NOMO-1 treated with DMSO at 0.1 percent for 48 hours (cell line): ENCODE results near the gene TAS1R1.

ENCODE experiments used
- DNase-seq: peaks from one replicate; lab custom pipeline; 2025; ENCODE audit not compliant: unreplicated experiment; lab: John Stamatoyannopoulos, UW

The TAS1R1 gene

DNA sequence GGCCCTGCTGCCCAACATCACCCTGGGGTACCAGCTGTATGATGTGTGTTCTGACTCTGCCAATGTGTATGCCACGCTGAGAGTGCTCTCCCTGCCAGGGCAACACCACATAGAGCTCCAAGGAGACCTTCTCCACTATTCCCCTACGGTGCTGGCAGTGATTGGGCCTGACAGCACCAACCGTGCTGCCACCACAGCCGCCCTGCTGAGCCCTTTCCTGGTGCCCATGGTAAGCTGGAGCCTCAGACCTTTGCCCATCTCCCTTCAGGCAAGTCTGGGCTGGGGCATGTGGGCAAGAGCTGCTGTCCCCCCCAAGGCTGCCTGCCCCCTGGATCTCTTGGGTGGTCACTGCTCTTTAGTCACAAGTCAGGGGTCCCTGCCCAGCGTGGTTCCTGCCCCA, 15.9 kb downstream of the TAS1R1 start:
- no peak for DNase-seq

DNA sequence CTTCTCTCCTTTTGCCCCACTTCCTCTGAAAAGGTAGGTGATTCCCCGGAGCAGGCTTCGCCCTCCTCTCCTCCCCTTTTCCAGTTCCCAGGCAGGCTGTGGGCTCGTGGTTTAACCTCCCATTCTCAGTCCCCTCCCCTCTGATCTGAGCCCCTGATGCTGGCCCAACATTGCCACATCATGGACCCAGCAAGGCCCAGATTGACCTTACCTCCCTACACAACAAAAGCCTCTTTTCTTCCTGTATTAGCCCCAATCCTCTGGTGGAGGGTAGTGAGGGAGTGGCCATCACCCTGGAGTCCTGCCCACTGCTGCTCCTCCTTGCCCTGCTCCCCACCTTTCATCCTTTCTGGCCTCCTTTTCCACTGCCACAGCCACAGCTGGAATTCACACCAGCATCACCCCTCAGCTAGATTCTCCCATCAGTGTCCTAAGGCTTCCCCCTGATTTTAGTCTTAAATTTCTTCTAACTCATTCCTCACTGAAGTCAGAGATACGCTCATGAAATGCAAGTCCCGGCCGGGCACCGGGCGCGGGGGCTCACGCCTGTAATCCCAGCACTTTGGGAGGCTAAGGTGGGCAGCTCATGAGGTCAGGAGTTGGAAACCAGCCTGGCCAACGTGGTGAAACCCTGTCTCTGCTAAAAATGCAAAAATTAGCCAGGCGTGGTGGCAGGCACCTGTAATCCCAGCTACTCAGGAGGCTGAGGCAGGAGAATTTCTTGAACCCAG, 17.7 kb downstream of the TAS1R1 start:
- DNase-seq: no peak

DNA sequence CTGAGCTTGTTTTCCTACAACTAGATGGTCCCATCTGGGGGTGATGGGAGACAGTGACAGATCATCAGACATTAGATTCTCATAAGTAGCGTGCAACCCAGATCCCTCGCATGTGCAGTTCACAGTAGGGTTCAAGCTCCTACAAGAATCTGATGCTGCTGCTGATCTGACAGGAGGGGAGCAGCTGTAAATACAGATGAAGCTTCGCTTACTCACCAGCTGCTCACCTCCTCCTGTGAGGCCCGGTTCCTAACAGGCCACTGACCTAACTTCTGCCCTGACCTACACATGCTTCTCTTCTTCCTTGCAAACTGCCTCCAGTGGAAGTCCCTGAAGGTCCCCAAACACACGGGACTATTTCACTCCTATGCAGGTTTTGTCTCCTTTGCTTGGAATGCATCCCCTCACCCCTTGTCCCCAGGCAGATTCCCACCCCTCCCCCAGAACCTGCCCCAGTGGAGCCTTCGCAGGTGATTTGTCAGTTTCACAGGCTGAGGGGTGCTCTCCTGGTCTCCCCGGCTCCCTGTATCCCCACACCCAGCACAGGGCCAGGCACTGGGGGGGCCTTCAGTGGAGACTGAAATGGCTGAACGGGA, 19.0 kb downstream of the TAS1R1 start:
- DNase-seq: no peak

DNA sequence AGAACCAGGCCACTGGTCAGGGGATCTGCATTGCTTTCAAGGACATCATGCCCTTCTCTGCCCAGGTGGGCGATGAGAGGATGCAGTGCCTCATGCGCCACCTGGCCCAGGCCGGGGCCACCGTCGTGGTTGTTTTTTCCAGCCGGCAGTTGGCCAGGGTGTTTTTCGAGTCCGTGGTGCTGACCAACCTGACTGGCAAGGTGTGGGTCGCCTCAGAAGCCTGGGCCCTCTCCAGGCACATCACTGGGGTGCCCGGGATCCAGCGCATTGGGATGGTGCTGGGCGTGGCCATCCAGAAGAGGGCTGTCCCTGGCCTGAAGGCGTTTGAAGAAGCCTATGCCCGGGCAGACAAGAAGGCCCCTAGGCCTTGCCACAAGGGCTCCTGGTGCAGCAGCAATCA, 19.7 kb downstream of the TAS1R1 start:
- DNase-seq: no peak

DNA sequence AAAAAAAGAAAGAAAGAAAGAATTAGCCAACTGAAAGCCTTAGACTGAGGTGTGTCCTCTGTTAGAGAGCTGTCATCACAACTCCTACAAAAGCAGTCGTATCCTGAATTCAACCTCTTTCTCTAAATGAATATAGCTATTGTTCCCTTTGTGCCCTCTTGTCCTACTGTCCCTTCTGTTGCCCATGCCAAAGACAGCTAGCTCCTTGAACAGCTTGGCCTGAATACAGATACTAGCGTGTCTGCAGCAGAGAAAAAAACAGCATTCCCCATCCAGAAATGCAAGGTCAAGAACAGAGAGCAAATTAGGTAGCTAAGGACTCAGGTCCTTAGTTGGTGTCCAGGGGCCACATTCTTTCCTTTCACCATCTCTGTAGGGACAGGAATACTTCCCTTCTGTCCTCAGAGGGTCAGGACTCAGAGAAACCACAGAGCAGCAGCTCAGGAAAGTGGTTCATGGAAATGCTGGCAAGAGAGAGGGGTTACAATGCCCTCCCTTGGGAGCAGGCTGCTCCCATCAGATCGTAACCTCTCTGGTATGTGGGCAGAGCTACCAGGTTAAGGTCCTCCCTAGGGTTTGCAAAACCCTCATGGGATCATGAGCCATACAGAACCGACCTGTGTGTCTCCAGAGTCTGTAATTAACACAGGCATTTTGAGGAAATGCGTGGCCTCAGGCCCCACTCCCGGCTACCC, 22.9 kb downstream of the TAS1R1 start:
- DNase-seq: no peak

DNA sequence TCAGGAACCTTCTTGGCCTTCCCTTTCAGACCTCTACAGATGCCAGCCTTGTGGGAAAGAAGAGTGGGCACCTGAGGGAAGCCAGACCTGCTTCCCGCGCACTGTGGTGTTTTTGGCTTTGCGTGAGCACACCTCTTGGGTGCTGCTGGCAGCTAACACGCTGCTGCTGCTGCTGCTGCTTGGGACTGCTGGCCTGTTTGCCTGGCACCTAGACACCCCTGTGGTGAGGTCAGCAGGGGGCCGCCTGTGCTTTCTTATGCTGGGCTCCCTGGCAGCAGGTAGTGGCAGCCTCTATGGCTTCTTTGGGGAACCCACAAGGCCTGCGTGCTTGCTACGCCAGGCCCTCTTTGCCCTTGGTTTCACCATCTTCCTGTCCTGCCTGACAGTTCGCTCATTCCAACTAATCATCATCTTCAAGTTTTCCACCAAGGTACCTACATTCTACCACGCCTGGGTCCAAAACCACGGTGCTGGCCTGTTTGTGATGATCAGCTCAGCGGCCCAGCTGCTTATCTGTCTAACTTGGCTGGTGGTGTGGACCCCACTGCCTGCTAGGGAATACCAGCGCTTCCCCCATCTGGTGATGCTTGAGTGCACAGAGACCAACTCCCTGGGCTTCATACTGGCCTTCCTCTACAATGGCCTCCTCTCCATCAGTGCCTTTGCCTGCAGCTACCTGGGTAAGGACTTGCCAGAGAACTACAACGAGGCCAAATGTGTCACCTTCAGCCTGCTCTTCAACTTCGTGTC, 23.7 kb downstream of the TAS1R1 start:
- DNase-seq: no peak

DNA sequence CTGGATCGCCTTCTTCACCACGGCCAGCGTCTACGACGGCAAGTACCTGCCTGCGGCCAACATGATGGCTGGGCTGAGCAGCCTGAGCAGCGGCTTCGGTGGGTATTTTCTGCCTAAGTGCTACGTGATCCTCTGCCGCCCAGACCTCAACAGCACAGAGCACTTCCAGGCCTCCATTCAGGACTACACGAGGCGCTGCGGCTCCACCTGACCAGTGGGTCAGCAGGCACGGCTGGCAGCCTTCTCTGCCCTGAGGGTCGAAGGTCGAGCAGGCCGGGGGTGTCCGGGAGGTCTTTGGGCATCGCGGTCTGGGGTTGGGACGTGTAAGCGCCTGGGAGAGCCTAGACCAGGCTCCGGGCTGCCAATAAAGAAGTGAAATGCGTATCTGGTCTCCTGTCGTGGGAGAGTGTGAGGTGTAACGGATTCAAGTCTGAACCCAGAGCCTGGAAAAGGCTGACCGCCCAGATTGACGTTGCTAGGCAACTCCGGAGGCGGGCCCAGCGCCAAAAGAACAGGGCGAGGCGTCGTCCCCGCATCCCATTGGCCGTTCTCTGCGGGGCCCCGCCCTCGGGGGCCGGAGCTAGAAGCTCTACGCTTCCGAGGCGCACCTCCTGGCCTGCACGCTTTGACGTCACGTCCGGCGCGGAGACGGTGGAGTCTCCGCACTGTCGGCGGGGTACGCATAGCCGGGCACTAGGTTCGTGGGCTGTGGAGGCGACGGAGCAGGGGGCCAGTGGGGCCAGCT, 24.4 kb downstream of the TAS1R1 start, which contains the start of gene ZBTB48:
Gene ZBTB48, plus strand, starts transcription at position 621 of the 745 bp plus-strand sequence. CDS start 616 bp downstream, outside the sequence.
- peak; percentile 97 for DNase-seq

DNA sequence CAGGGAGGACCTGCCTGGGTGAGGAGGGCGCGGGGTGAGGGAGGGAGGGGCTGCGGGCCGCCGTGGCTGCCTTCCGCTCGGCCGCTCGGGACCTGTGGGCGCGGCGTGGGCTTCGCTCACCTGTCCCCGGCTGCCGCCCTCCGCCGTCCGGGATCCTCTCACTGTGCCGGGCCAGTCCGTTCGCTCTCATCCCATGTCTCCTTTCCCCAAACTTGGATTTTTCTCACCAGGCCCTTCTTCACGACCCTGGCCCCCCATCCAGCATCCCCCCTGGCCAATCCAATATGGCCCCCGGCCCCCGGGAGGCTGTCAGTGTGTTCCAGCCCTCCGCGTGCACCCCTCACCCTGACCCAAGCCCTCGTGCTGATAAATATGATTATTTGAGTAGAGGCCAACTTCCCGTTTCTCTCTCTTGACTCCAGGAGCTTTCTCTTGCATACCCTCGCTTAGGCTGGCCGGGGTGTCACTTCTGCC, 25.0 kb downstream of the TAS1R1 start:
- peak; percentile 52 for DNase-seq

DNA sequence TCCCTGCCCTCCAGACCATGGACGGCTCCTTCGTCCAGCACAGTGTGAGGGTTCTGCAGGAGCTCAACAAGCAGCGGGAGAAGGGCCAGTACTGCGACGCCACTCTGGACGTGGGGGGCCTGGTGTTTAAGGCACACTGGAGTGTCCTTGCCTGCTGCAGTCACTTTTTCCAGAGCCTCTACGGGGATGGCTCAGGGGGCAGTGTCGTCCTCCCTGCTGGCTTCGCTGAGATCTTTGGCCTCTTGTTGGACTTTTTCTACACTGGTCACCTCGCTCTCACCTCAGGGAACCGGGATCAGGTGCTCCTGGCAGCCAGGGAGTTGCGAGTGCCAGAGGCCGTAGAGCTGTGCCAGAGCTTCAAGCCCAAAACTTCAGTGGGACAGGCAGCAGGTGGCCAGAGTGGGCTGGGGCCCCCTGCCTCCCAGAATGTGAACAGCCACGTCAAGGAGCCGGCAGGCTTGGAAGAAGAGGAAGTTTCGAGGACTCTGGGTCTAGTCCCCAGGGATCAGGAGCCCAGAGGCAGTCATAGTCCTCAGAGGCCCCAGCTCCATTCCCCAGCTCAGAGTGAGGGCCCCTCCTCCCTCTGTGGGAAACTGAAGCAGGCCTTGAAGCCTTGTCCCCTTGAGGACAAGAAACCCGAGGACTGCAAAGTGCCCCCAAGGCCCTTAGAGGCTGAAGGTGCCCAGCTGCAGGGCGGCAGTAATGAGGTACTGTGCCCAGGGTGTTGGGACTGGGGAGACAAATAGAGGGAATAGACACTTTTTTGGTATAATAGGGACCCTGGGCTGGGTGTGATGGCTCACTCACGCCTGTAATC, 25.7 kb downstream of the TAS1R1 start:
- DNase-seq: peak; percentile 25

DNA sequence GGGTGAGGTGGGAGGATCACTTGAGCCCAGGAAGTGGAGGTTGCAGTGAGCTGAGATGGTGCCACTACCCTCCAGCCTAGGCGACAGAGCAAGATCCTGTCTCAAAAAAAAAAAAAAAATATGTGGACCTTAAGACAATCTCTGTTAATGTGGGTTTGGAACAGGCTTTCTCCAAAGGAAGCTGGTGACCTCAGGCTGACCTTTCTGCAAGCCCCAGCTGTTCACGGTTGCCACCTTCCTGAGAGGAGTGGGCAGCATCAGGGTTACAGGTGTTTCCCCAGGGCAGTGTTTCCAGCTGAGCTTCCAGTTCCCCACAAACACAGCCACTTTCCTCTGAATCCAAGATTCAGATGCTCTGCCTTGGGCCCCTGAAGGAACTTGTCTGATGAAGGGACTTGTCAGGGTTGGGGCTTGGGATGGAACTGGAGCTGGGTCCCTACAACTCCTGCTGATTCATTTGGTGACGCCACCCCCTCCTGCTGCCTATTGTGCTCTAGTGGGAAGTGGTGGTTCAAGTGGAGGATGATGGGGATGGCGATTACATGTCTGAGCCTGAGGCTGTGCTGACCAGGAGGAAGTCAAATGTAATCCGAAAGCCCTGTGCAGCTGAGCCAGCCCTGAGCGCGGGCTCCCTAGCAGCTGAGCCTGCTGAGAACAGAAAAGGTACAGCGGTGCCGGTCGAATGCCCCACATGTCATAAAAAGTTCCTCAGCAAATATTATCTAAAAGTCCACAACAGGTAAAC, 26.6 kb downstream of the TAS1R1 start:
- DNase-seq: peak; percentile 61

DNA sequence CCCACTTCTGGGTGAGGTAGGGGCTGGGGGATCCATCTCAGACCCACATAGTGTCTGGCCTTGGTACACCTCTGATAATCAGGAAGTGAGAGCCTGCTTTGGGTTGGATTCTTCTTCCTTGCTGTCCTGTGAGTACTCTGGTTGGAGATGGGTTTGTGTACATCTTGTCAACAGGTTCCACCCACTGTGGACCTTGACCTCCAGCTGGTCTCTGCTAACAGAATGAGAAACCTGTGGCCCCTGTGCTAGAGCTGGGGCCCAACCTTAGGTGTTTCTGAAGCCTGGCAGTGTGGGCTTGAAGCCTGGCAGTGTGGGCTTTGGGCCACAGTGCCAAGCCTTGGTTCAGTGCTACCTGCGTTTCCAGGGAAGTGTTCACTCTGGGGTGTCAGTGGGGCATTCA, 27.3 kb downstream of the TAS1R1 start:
- no peak for DNase-seq

DNA sequence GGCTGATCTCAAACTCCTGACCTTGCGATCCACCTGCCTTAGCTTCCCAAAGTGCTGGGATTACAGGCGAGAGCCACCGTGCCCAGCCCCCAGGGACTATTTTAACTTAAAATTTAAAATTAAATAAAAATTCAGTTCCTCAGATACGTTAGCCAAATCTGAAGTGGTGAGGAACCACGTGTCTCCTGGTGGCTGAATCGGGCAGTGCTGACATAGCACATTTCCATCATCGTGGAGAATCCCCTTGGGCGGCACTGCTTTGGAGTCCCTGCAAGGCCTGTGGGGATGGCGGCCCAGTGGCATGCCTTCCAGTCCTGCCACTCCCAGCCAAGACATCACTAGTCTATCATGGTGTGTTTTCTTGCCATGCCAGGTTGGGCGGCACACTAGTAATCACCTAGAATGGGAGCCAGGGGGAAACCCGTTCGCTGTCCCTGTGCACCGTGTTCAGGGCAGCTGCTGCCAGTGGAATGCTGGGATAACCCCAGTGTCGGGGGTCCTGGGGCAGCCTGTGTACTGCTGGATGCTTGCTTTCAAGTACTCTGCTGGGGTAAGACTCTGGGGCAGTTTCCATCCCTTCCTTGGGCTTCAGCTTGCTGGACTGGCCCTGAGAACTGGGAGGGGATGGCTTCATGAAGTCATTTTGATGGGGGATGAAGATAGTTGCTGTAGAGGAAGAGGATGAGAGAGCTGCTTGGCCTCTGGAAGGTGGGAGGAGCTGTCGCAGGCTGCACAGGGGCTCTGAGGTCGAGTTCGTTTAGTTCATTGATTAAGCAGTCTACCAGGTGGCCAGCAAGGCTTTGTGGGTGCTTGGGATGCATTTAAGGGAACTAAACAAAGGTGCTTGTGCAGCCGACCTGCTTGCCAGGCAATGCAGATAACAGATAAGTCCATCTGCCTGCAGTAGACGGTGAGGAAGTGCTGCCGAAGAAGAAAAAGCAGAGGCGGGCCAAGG, 29.3 kb downstream of the TAS1R1 start:
- DNase-seq: no peak

DNA sequence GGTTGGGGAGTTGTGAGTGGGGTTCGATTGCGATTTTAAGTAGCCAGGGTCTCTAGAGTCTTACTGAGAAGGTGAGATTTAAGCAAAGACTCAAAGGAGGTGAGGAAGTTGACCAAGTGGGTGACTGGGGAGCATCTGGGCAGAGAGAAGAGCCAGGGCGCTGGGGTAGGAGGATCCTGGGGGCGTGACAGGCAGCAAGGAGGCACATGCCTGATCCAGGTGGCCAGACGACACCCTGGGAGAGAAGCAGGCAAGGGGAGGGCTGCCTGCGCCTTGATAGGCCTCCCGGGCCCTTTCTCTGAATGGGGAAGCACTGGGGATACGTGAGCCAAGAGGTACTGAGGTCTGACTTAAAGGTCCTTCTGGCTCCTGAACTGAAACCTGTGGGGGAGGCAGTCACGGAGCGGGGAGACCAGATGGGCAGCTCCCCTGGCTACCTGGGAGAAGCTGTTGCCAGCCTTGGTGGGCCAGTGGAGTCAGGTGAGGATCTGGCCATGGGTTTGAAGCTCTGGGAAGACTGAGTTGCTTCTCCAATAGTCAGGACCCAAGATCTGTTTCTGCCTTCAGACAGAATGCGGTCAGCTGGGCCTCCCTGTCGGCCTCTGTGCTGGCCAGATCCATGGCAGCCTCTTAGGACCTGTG, 30.1 kb downstream of the TAS1R1 start:
- no peak for DNase-seq

DNA sequence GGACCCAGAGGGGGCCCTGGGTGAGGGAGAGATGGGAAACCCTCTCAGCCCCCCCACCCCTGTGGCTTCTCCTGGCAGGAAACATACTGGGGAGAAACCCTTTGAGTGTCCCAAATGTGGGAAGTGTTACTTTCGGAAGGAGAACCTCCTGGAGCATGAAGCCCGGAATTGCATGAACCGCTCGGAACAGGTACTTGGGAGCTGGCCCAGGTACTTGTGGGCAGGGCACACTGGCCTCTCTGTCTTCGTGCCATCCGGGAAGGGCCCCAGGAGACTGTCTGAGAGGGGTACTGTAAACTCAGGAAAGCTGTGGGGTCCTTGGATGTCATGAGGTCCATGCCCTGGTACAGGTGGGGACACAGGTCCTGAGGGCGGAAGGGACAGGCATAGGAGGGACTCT, 30.7 kb downstream of the TAS1R1 start:
- DNase-seq: no peak

DNA sequence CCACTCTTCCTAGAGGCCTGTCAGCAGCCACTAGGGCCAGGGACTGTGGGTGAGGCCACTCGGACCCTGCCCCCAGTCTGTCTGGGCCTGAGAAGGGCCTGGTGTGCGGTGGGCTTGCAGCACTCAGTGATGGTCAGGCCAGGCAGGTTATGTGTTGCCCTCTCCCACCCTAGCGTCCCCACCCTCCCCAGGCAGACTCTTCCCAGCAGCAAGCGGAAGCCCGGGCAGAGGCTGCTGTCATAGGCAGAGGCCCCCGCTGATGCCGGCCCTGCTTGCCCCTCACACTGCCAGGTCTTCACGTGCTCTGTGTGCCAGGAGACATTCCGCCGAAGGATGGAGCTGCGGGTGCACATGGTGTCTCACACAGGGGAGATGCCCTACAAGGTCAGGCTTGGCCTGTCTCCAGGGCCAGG, 31.3 kb downstream of the TAS1R1 start:
- DNase-seq: no peak

DNA sequence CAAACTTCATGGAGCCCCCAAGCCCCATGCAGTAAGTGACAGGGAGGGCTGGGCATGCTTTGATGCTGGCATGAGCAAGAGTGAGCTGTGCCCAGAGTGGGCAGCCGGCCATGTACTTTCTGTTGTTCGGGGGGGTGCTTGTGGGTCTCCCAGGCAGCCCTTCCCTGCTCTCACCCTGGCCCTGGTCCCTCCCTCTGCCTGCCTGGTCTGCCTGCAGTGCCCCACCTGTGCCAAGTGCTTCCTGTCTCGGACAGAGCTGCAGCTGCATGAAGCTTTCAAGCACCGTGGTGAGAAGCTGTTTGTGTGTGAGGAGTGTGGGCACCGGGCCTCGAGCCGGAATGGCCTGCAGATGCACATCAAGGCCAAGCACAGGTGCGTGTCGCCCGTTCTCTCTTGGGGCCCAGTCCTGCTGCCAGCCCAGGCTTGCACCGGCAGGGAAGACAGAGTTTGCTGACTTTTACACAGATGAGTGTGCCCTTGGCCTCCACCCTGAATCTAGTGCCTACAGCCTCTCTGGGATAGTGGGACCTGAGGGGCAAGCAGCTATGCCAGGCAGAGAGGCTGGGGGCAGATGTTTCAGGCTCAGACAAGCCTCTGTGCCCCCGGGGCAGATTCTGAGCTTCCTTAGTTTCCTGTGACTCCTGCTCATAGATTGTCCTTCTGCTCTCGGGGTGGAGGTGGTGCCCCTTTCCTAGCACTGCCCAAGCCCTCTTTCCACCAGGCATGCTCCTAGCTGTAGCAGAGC, 32.3 kb downstream of the TAS1R1 start:
- no peak for DNase-seq
